Esophagus squamous epithelium (tissue), 4 donors: ENCODE data around the gene RNF187.

Source experiments
- CTCF ChIP-seq, 6 experiments: fragments of 450-650 bp in 4 of 6; fragments of 200-600 bp in 2 of 6; sonication (generic) in 2 of 6; IDR thresholded peaks; one replicate each; pipeline ENCODE4 v1.5.1; 2016 to 2019; ENCODE audit warnings: antibody characterized with exemption in 6 of 6, mild to moderate bottlenecking in 4 of 6, moderate library complexity in 4 of 6
- POLR2A ChIP-seq, 4 donors: fragments of 450-650 bp; IDR thresholded peaks; one replicate each; pipeline ENCODE4 v1.6.1; 2017; ENCODE audit warnings: antibody characterized with exemption in 4 of 4, mild to moderate bottlenecking in 4 of 4, moderate library complexity in 3 of 4

- TF ChIP-seq CTCF (IDR thresholded peaks at IDR 0.05) (no peak), POLR2A (IDR thresholded peaks at IDR 0.05) (no peak)
These were observed 11.4 kb upstream of the RNF187 start for GRCh38 chr1:228475812-228476211.
